ENCODE results near the gene TMEM245. TPM values are rescaled to one million over a fixed set of nuclear protein-coding genes. Genes with fewer than 3 reads are reported as not detected.

Gene TMEM245
- 37.3 TPM for polyA plus RNA-seq (2013, experiment 1 of 2)
- polyA plus RNA-seq (2013, experiment 2 of 2) = 38.3 TPM

GRCh38 chr9:109119439-109120203 is at the start of gene TMEM245:
Gene TMEM245, minus strand, starts transcription at chr9:109119947. Its CDS starts 34 bp downstream, at chr9:109119913.
- Histone ChIP-seq H2BK15ac (ENCODE audit: low read depth, poor library complexity, severe bottlenecking) (peak within 1 kb of the TSS; percentile 98), H3K14ac (ENCODE audit: low read length in 2 of 2) (peak within 1 kb of the TSS; percentile 92 to 94), H3K27me3 (ENCODE audit: control insufficient read depth in 1 of 2, insufficient read depth in 1 of 2, low read length in 2 of 2) (no peaks in the 10 kb centered on the region), H3K79me1 (replicated peaks; ENCODE audit: low read length, poor library complexity, severe bottlenecking) (no peaks in the 10 kb centered on the region), H2BK5ac (ENCODE audit: low read depth, low read length, poor library complexity, severe bottlenecking) (peak within 1 kb of the TSS; percentile 89), H2AK5ac (ENCODE audit: low read length, severe bottlenecking) (no peak within 1 kb of the TSS), H3K4me2 (ENCODE audit: low read length, poor library complexity, severe bottlenecking) (peak within 1 kb of the TSS; percentile 88), H4K8ac (ENCODE audit: low read length) (peak within 1 kb of the TSS; percentile 87), H3K4me3 (ENCODE audit: insufficient read depth in 1 of 2, low read depth in 1 of 2, low read length in 2 of 2) (peak within 1 kb of the TSS; percentile 91 to 98), H3K9ac (ENCODE audit: low read length) (peak within 1 kb of the TSS; percentile 90), H3K4me1 (ENCODE audit: control insufficient read depth, insufficient read depth, low read depth, low read length) (peaks cover 4% of the 10 kb centered on the region), H3K27ac (ENCODE audit: low read length, poor library complexity, severe bottlenecking) (peak within 1 kb of the TSS; percentile 89), H2BK120ac (ENCODE audit: low read depth, low read length) (peak within 1 kb of the TSS; percentile 79), H3K36me3 (ENCODE audit: control insufficient read depth in 1 of 2, insufficient read depth in 2 of 2, low read depth in 1 of 2, low read length in 2 of 2) (no peaks in the 10 kb centered on the region), H2BK12ac (ENCODE audit: low read length in 2 of 2) (peak within 1 kb of the TSS in 1 of 2 experiments; percentile 87), H3K4ac (ENCODE audit: low read depth in 1 of 2, low read length in 2 of 2) (peak within 1 kb of the TSS; percentile 85 to 86), H2AFZ (ENCODE audit: low read depth, low read length) (peak within 1 kb of the TSS; percentile 30), H3K18ac (ENCODE audit: low read depth in 1 of 2, low read length in 2 of 2) (peak within 1 kb of the TSS; percentile 97 to 98), H3K23ac (ENCODE audit: low read length in 2 of 2) (peak within 1 kb of the TSS; percentile 25 to 99), H3K9me3 (ENCODE audit: control insufficient read depth, low read length) (no peaks in the 10 kb centered on the region), H4K91ac (ENCODE audit: low read length) (peak within 1 kb of the TSS; percentile 90)
- DNase-seq = peak; percentile 99
- WGBS = 0% methylated on average over 85 of the region's 88 CpGs

DNA sequence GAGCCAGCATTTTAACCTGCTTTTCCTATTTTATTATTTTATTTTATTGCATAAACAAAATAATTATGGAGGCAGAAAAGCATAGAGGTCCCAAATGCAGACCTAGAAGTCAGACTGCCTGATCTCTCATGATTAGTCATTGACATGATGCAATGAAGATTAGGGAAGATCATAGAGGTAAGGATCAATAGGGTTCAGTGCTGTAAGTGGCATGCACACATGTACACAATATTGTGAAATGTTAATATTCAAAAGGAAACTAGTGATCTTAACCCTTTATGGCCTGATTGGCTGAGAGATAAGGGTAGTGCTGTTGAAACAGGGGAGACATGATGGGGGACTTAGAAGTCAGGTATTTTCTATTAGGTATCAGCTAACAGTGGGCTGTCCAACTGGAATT is 48.4 kb upstream of the TMEM245 start:
- no peak overlapping the region for H3K4me2 ChIP-seq (ENCODE audit: low read length, poor library complexity, severe bottlenecking)
- H3K14ac ChIP-seq (ENCODE audit: low read length in 2 of 2) = no peak overlapping the region
- H3K79me1 ChIP-seq (replicated peaks; ENCODE audit: low read length, poor library complexity, severe bottlenecking) = no peaks in the 10 kb centered on the region
- no peak overlapping the region for H3K4me3 ChIP-seq (ENCODE audit: insufficient read depth in 1 of 2, low read depth in 1 of 2, low read length in 2 of 2)
- no peak overlapping the region for H3K23ac ChIP-seq (ENCODE audit: low read length in 2 of 2)
- H3K36me3 ChIP-seq (ENCODE audit: control insufficient read depth in 1 of 2, insufficient read depth in 2 of 2, low read depth in 1 of 2, low read length in 2 of 2) = no peaks in the 10 kb centered on the region
- H2BK120ac ChIP-seq (ENCODE audit: low read depth, low read length) = no peak overlapping the region
- H2BK5ac ChIP-seq (ENCODE audit: low read depth, low read length, poor library complexity, severe bottlenecking) = no peak overlapping the region
- no peak overlapping the region for H4K91ac ChIP-seq (ENCODE audit: low read length)
- H2BK15ac ChIP-seq (ENCODE audit: low read depth, poor library complexity, severe bottlenecking) = no peak overlapping the region
- H4K8ac ChIP-seq (ENCODE audit: low read length) = no peak overlapping the region
- H2AFZ ChIP-seq (ENCODE audit: low read depth, low read length) = no peak overlapping the region
- H3K9ac ChIP-seq (ENCODE audit: low read length) = no peak overlapping the region
- H3K27me3 ChIP-seq (ENCODE audit: control insufficient read depth in 1 of 2, insufficient read depth in 1 of 2, low read length in 2 of 2) = peaks cover 32 to 49% of the 10 kb centered on the region in 2 experiments
- no peak overlapping the region for H3K27ac ChIP-seq (ENCODE audit: low read length, poor library complexity, severe bottlenecking)
- H3K18ac ChIP-seq (ENCODE audit: low read depth in 1 of 2, low read length in 2 of 2) = no peak overlapping the region
- DNase-seq = no peak
- H3K4me1 ChIP-seq (ENCODE audit: control insufficient read depth, insufficient read depth, low read depth, low read length) = peaks cover 3% of the 10 kb centered on the region
- H2BK12ac ChIP-seq (ENCODE audit: low read length in 2 of 2) = no peak overlapping the region
- no peak overlapping the region for H3K4ac ChIP-seq (ENCODE audit: low read depth in 1 of 2, low read length in 2 of 2)
- no peak overlapping the region for H2AK5ac ChIP-seq (ENCODE audit: low read length, severe bottlenecking)
- peaks cover 11% of the 10 kb centered on the region for H3K9me3 ChIP-seq (ENCODE audit: control insufficient read depth, low read length)

- Histone ChIP-seq H3K27me3 (ENCODE audit: control insufficient read depth in 1 of 2, insufficient read depth in 1 of 2, low read length in 2 of 2) (peaks cover 32 to 52% of the 10 kb centered on the region in 2 experiments), H3K79me1 (replicated peaks; ENCODE audit: low read length, poor library complexity, severe bottlenecking) (no peaks in the 10 kb centered on the region), H3K9ac (ENCODE audit: low read length) (no peak overlapping the region), H2AK5ac (ENCODE audit: low read length, severe bottlenecking) (no peak overlapping the region), H3K14ac (ENCODE audit: low read length in 2 of 2) (no peak overlapping the region), H3K4ac (ENCODE audit: low read depth in 1 of 2, low read length in 2 of 2) (no peak overlapping the region), H2BK15ac (ENCODE audit: low read depth, poor library complexity, severe bottlenecking) (no peak overlapping the region), H3K36me3 (ENCODE audit: control insufficient read depth in 1 of 2, insufficient read depth in 2 of 2, low read depth in 1 of 2, low read length in 2 of 2) (no peaks in the 10 kb centered on the region), H2BK5ac (ENCODE audit: low read depth, low read length, poor library complexity, severe bottlenecking) (no peak overlapping the region), H2BK120ac (ENCODE audit: low read depth, low read length) (no peak overlapping the region), H3K27ac (ENCODE audit: low read length, poor library complexity, severe bottlenecking) (no peak overlapping the region), H2AFZ (ENCODE audit: low read depth, low read length) (no peak overlapping the region), H3K4me1 (ENCODE audit: control insufficient read depth, insufficient read depth, low read depth, low read length) (peaks cover 3% of the 10 kb centered on the region), H3K4me3 (ENCODE audit: insufficient read depth in 1 of 2, low read depth in 1 of 2, low read length in 2 of 2) (no peak overlapping the region), H3K23ac (ENCODE audit: low read length in 2 of 2) (no peak overlapping the region), H3K4me2 (ENCODE audit: low read length, poor library complexity, severe bottlenecking) (no peak overlapping the region), H3K18ac (ENCODE audit: low read depth in 1 of 2, low read length in 2 of 2) (no peak overlapping the region), H4K8ac (ENCODE audit: low read length) (no peak overlapping the region), H4K91ac (ENCODE audit: low read length) (no peak overlapping the region), H3K9me3 (ENCODE audit: control insufficient read depth, low read length) (peaks cover 11% of the 10 kb centered on the region), H2BK12ac (ENCODE audit: low read length in 2 of 2) (no peak overlapping the region)
- 87% methylated on average over 4 of the region's 5 CpGs for WGBS
- no peak for DNase-seq
Measured at GRCh38 chr9:109167716-109168115, 48.0 kb upstream of the TMEM245 start.

DNA sequence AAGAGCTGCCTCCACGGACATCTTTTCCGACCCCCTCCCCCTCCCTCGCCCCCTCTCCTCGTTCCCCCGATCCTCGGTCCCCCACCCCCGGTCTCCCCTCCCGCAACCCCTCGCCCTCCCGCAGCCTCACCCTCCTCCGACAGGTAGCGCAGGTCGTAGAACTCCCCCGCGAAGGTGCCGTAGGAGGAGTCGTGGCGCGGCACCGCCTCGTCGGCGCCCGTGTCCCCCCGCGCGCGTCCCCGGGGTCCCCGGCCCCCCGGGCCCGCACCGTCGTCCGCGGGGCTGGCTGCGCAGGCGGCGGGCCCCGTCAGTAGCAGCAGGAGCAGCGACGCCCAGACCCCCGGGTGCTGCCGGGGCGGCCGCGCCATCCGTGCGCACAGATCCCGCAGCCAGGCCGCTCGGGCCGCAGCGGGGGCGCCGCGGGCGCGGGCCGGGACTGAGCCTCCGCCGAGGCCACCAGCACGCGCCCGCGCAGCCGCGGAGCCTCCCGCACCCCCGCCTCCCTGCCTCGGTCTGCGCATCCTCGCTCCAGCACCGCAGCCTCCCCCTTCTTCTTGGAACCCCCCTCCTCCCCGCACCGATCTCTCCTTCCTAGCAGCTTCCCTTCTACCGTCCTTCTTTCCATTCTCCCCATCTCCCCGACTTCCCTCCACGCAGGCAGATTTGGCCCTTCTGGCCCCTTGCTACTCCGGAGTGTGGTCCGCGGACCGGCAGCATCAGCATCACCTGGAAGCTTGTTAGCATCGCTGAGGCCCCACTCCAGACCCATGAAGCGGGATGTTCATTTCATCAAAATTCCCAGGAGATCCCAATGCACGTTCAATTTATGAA is 47.2 kb upstream of the TMEM245 start, which contains the start of gene FRRS1L:
Gene FRRS1L, minus strand, starts transcription at position 479 of the 831 bp plus-strand sequence. Its CDS starts 111 bp downstream, at position 368.
- no peak for DNase-seq
- H3K79me1 ChIP-seq (replicated peaks; ENCODE audit: low read length, poor library complexity, severe bottlenecking) = no peaks in the 10 kb centered on the region
- no peak within 1 kb of the TSS for H3K23ac ChIP-seq (ENCODE audit: low read length in 2 of 2)
- H2BK15ac ChIP-seq (ENCODE audit: low read depth, poor library complexity, severe bottlenecking) = no peak within 1 kb of the TSS
- H3K4ac ChIP-seq (ENCODE audit: low read depth in 1 of 2, low read length in 2 of 2) = no peak within 1 kb of the TSS
- H3K18ac ChIP-seq (ENCODE audit: low read depth in 1 of 2, low read length in 2 of 2) = no peak within 1 kb of the TSS
- H3K27ac ChIP-seq (ENCODE audit: low read length, poor library complexity, severe bottlenecking) = no peak within 1 kb of the TSS
- H2AK5ac ChIP-seq (ENCODE audit: low read length, severe bottlenecking) = no peak within 1 kb of the TSS
- H3K27me3 ChIP-seq (ENCODE audit: control insufficient read depth in 1 of 2, insufficient read depth in 1 of 2, low read length in 2 of 2) = peaks cover 32 to 59% of the 10 kb centered on the region in 2 experiments
- H2AFZ ChIP-seq (ENCODE audit: low read depth, low read length) = no peak within 1 kb of the TSS
- no peak within 1 kb of the TSS for H4K91ac ChIP-seq (ENCODE audit: low read length)
- H4K8ac ChIP-seq (ENCODE audit: low read length) = no peak within 1 kb of the TSS
- no peaks in the 10 kb centered on the region for H3K36me3 ChIP-seq (ENCODE audit: control insufficient read depth in 1 of 2, insufficient read depth in 2 of 2, low read depth in 1 of 2, low read length in 2 of 2)
- peak within 1 kb of the TSS; percentile 80 for H3K4me2 ChIP-seq (ENCODE audit: low read length, poor library complexity, severe bottlenecking)
- H3K9ac ChIP-seq (ENCODE audit: low read length) = no peak within 1 kb of the TSS
- H3K14ac ChIP-seq (ENCODE audit: low read length in 2 of 2) = no peak within 1 kb of the TSS
- H2BK120ac ChIP-seq (ENCODE audit: low read depth, low read length) = no peak within 1 kb of the TSS
- H2BK12ac ChIP-seq (ENCODE audit: low read length in 2 of 2) = no peak within 1 kb of the TSS
- 9% methylated on average over 31 of the region's 86 CpGs for WGBS
- H3K4me3 ChIP-seq (ENCODE audit: insufficient read depth in 1 of 2, low read depth in 1 of 2, low read length in 2 of 2) = peak within 1 kb of the TSS; percentile 45 to 61
- H3K9me3 ChIP-seq (ENCODE audit: control insufficient read depth, low read length) = peaks cover 11% of the 10 kb centered on the region
- no peak within 1 kb of the TSS for H2BK5ac ChIP-seq (ENCODE audit: low read depth, low read length, poor library complexity, severe bottlenecking)
- H3K4me1 ChIP-seq (ENCODE audit: control insufficient read depth, insufficient read depth, low read depth, low read length) = peaks cover 3% of the 10 kb centered on the region

Data from mesenchymal stem cell (in vitro differentiated cells and primary cell).